CD4-positive, alpha-beta memory T cell (primary cell): ENCODE data around the gene PRAME. TPM values are rescaled to one million over a fixed set of nuclear protein-coding genes. Genes with fewer than 3 reads are reported as not detected.

Source experiments
- CTCF ChIA-PET: fragments of 350-600 bp; sonication (Branson Sonifier 250); formaldehyde crosslinking; loops from one replicate; lab custom pipeline; 2021; ENCODE audit warnings: inconsistent platforms; ENCODE audit not compliant: partially characterized antibody; lab: Charles Lee
- POLR2A ChIA-PET: fragments of 350-600 bp; sonication (Branson Sonifier 250); formaldehyde crosslinking; loops from one replicate; lab custom pipeline; 2021; ENCODE audit not compliant: partially characterized antibody; lab: Charles Lee
- DNase-seq, 5 donors: peaks; one replicate each; pipeline versions ENCODE4 v3.0.0 to v3.0.0-alpha.2; 2020 to 2022; ENCODE audit warnings: mixed read lengths in 1 of 5
- H3K27ac ChIP-seq: one replicate; pipeline ENCODE4 v1.7.0; 2013; ENCODE audit warnings: low read depth, low read length
- H3K27me3 ChIP-seq: 2 replicates; pipeline ENCODE4 v1.7.0; 2013; ENCODE audit warnings: mild to moderate bottlenecking, low read length, moderate library complexity; ENCODE audit not compliant: insufficient read depth
- H3K36me3 ChIP-seq: 2 replicates; pipeline ENCODE4 v1.7.0; 2013; ENCODE audit warnings: mild to moderate bottlenecking, low read length, moderate library complexity; ENCODE audit not compliant: insufficient read depth
- H3K4me1 ChIP-seq: 2 replicates; pipeline ENCODE4 v1.7.0; 2013; ENCODE audit warnings: mild to moderate bottlenecking, low read length, moderate library complexity; ENCODE audit not compliant: insufficient read depth
- H3K4me3 ChIP-seq, 2 donors: one replicate each; pipeline ENCODE4 v1.7.0; 2013; ENCODE audit warnings: low read length in 2 of 2, mild to moderate bottlenecking in 1 of 2
- H3K9me3 ChIP-seq, 2 donors: one replicate each; pipeline ENCODE4 v1.7.0; 2013; ENCODE audit warnings: low read length in 2 of 2, control low read depth in 1 of 2; ENCODE audit not compliant: control insufficient read depth in 1 of 2
- H3K27ac Mint-ChIP-seq, 7 donors: one replicate each; pipeline ENCODE4 v1.8.0; 2020 to 2021; ENCODE audit warnings: mixed read lengths in 7 of 7, mild to moderate bottlenecking in 6 of 7, inconsistent platforms in 3 of 7, moderate library complexity in 3 of 7
- H3K27me3 Mint-ChIP-seq, 2 donors: one replicate each; pipeline ENCODE4 v1.8.0; 2020 to 2021; ENCODE audit warnings: mixed read lengths in 2 of 2
- H3K36me3 Mint-ChIP-seq, 2 donors: one replicate each; pipeline ENCODE4 v1.8.0; 2020 to 2021; ENCODE audit warnings: mixed read lengths in 2 of 2, inconsistent platforms in 1 of 2, mild to moderate bottlenecking in 1 of 2
- H3K4me1 Mint-ChIP-seq, 4 donors: one replicate each; pipeline ENCODE4 v1.8.0; 2020 to 2021; ENCODE audit warnings: mixed read lengths in 4 of 4, mild to moderate bottlenecking in 1 of 4
- H3K4me3 Mint-ChIP-seq, 8 donors: one replicate each; pipeline ENCODE4 v1.8.0; 2020 to 2021; ENCODE audit warnings: mixed read lengths in 8 of 8, mild to moderate bottlenecking in 7 of 8, moderate library complexity in 6 of 8, inconsistent platforms in 3 of 8
- H3K9me3 Mint-ChIP-seq, 8 donors: one replicate each; pipeline ENCODE4 v1.8.0; 2020 to 2021; ENCODE audit warnings: mixed read lengths in 8 of 8, mild to moderate bottlenecking in 5 of 8, inconsistent platforms in 3 of 8, moderate library complexity in 1 of 8
- intact Hi-C: fragments of 100-400 bp; cut with micrococcal nuclease; formaldehyde crosslinking; loops from one replicate; pipeline ENCODE4 v1.15.1; 2023
- polyA plus RNA-seq, 2 donors: library from polyadenylated mRNA; unstranded; fragments of 300-500 nt; fragmentation: Illumina TruSeq; gene quantifications; one replicate each; pipeline ENCODE4 v1.2.3, GENCODE V29; 2021
- total RNA-seq, 2 experiments: library from RNA; stranded (reverse); gene quantifications; one replicate each; pipeline ENCODE4 v1.2.3, GENCODE V29; 2021

PRAME gene
- total and polyA plus RNA-seq, 4 experiments from 2014 or later: not detected

DNA sequence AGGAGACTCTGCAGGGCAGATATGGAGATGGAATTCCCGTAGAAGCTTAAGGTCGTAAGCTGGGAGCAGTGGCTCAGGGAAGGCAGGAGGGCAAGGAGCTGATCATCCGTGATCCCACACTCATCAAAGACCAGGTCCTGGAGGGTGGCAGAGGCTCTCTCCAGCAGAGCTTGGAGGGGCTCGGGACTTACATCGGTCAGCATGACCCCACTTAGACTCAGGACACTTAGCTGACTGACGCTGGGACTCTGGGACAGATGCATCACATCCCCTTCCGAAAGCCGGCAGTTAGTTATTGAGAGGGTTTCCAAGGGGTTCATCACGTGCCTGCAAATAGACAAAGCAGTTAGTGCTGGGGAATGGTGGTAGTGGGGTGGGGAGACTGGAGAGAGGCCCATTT lies 10.7 kb downstream of the PRAME start:
- Mint-ChIP-seq H3K9me3 (no peaks in the 10 kb centered on the region), H3K4me1 (no peaks in the 10 kb centered on the region), H3K27me3 (peaks cover 0 to 4% of the 10 kb centered on the region in 2 donors), H3K36me3 (no peaks in the 10 kb centered on the region), H3K4me3 (no peak overlapping the region), H3K27ac (peak overlapping the region in 1 of 7 donors; percentile 25)
- ChIA-PET CTCF (no interaction called here), POLR2A (no interaction called here)
- H3K27me3 ChIP-seq: no peaks in the 10 kb centered on the region
- no peak overlapping the region for H3K4me3 ChIP-seq
- H3K27ac ChIP-seq: no peak overlapping the region
- intact Hi-C loops: no loop called here
- peaks cover 10% of the 10 kb centered on the region for H3K36me3 ChIP-seq
- H3K4me1 ChIP-seq: no peaks in the 10 kb centered on the region
- H3K9me3 ChIP-seq: no peaks in the 10 kb centered on the region
- DNase-seq: no peak

DNA sequence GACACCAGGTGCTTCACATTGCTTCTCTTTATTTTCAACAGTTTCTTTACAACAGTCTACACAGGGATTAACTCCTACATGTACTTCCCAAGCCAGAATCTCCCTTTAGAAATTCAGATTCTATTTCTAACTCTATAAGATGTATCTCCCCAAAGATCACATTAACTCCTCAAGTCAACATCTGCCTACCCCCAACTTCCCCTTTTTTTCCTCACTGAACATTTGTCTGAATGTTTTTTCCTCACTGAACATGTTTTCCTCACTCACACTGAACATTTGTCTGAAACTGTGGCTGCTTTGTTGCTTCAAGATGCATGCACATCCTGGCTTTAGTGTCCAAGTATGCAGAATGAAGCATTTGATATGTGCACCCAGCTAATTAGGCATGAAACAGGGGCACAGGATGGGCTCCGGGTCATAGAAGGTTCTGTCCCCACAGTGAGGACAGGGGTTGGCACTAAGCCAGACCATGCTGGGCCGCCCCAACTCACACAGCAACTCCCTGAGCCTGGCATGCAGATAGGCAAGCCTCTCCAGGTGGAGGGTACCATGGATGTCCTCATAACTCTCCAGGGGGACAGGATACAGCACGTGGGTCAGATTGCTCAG lies 11.3 kb downstream of the PRAME start:
- DNase-seq: no peak
- no peaks in the 10 kb centered on the region for H3K36me3 Mint-ChIP-seq
- Histone ChIP-seq H3K4me1 (no peaks in the 10 kb centered on the region), H3K9me3 (no peaks in the 10 kb centered on the region), H3K36me3 (peaks cover 10% of the 10 kb centered on the region), H3K27me3 (no peaks in the 10 kb centered on the region), H3K27ac (no peak overlapping the region), H3K4me3 (no peak overlapping the region)
- ChIA-PET CTCF (no interaction called here), POLR2A (no interaction called here)
- H3K4me3 Mint-ChIP-seq: no peak overlapping the region
- H3K27me3 Mint-ChIP-seq: peaks cover 1 to 4% of the 10 kb centered on the region in 2 donors
- no peaks in the 10 kb centered on the region for H3K9me3 Mint-ChIP-seq
- no peaks in the 10 kb centered on the region for H3K4me1 Mint-ChIP-seq
- no peak overlapping the region for H3K27ac Mint-ChIP-seq
- intact Hi-C loops: no loop called here

DNA sequence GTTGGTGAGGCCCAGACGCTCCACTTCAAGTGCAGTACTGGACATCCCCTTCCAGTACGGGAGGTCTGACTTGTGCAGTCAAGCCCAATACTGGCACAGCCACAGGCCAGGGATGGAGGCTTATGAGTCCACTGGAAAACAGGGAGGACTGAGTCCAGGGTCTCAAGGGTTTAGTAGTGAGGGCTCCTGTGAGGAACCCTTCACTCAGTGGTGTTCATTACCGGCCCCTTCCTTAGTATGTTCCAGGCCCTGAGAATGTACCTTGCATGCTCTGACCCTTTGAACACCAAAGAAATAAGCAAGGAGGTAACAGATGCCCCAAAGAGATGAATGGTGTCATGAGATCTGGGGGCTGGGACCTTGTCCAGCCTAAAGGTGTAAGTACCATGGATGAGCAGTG lies 11.8 kb downstream of the PRAME start:
- Mint-ChIP-seq H3K9me3 (no peaks in the 10 kb centered on the region), H3K27ac (no peak overlapping the region), H3K4me1 (no peaks in the 10 kb centered on the region), H3K4me3 (no peak overlapping the region), H3K27me3 (peaks cover 1 to 5% of the 10 kb centered on the region in 2 donors), H3K36me3 (no peaks in the 10 kb centered on the region)
- no peak overlapping the region for H3K27ac ChIP-seq
- H3K27me3 ChIP-seq: no peaks in the 10 kb centered on the region
- no peak overlapping the region for H3K4me3 ChIP-seq
- POLR2A ChIA-PET: no interaction called here
- H3K9me3 ChIP-seq: no peaks in the 10 kb centered on the region
- no peaks in the 10 kb centered on the region for H3K4me1 ChIP-seq
- intact Hi-C loops: no loop called here
- CTCF ChIA-PET: no interaction called here
- peaks cover 10% of the 10 kb centered on the region for H3K36me3 ChIP-seq
- no peak for DNase-seq

DNA sequence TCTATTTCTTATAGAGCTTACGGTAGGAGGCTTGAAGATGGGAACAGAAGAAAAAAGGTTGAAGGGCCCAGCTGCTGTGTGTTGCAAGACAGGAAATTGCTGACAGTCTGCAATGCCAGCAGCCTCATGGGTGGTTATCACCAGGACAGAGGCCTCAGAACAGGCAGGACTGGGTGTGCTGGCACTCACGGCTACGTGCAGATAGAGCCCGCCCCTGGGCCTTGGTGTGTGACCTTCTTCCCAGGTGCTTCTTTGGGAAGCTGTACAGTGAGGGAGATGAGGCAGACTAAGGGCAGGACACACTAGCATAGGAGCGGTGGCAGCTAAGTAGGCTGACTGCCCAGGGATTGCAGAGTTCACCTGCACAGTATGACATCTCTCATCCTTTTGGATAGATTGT lies 12.6 kb downstream of the PRAME start:
- Histone ChIP-seq H3K27ac (no peak overlapping the region), H3K4me3 (no peak overlapping the region), H3K4me1 (no peaks in the 10 kb centered on the region), H3K9me3 (no peaks in the 10 kb centered on the region), H3K27me3 (no peaks in the 10 kb centered on the region), H3K36me3 (peaks cover 10% of the 10 kb centered on the region)
- ChIA-PET CTCF (no interaction called here), POLR2A (no interaction called here)
- Mint-ChIP-seq H3K4me1 (no peaks in the 10 kb centered on the region), H3K27ac (no peak overlapping the region), H3K4me3 (no peak overlapping the region), H3K9me3 (no peaks in the 10 kb centered on the region), H3K36me3 (no peaks in the 10 kb centered on the region), H3K27me3 (peaks cover 1 to 6% of the 10 kb centered on the region in 2 donors)
- intact Hi-C loops: no loop called here
- no peak for DNase-seq

DNA sequence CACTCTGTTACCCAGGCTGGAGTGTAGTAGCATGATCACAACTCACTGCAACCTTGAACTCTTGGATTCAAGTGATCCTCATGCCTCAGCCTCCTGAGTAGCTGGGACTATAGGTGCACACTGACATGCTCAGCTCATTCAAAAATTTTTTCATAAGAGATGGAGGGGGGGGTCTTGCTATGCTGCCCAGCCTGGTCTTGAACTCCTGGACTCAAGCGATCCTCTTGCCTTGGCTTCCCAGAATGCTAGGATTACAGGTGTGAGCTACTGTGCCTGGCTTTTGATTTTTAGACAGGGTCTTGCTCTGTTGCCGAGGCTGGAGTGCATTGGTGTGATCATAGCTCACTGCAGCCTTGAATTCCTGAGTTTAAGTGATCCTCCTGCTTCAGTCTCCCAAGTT lies 14.0 kb downstream of the PRAME start:
- POLR2A ChIA-PET: no interaction called here
- Mint-ChIP-seq H3K36me3 (no peaks in the 10 kb centered on the region), H3K9me3 (no peaks in the 10 kb centered on the region), H3K4me1 (no peaks in the 10 kb centered on the region), H3K27ac (no peak overlapping the region), H3K27me3 (peaks cover 1 to 6% of the 10 kb centered on the region in 2 donors), H3K4me3 (no peak overlapping the region)
- CTCF ChIA-PET: no interaction called here
- Histone ChIP-seq H3K27ac (no peak overlapping the region), H3K4me1 (no peaks in the 10 kb centered on the region), H3K9me3 (no peaks in the 10 kb centered on the region), H3K27me3 (no peaks in the 10 kb centered on the region), H3K36me3 (peaks cover 8% of the 10 kb centered on the region), H3K4me3 (no peak overlapping the region)
- intact Hi-C loops: no loop called here
- DNase-seq: no peak

DNA sequence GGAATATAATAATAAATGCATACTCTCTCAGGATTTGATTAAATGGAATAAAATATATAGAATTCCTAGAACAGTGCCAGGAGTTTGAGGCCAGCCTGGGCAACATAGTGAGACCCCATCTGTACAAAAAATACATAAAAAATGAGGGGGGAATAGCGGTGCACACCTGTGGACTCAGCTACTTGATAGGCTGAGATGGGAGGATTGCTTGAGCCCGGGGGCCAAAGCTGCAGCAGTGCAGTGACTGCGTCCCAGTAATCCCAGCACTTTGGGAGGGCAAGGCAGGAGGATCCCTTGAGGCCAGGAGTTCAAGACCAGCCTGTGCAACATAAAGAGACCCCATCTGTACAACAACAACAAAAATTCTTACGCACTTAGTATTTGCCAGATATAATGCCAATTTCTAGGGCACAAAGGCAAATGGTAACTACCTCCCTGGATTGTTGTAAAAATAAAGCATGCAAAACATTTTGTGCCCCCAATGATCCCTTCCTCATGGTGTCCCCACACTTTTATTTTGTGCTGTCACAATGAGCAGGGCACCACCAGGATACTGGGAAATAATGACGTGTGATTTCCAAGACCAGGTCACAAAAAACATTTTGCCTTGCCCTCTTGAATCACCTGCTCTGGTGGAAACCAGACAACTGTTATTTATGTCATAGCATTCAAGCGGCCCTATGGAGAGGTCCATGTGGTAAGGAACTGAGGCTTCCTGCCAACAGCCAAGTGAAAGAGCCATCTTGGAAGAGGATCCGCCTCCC lies 20.7 kb downstream of the PRAME start:
- peaks cover 6 to 15% of the 10 kb centered on the region in 2 donors for H3K27me3 Mint-ChIP-seq
- no peaks in the 10 kb centered on the region for H3K36me3 ChIP-seq
- no peak overlapping the region for H3K27ac Mint-ChIP-seq
- H3K9me3 Mint-ChIP-seq: no peaks in the 10 kb centered on the region
- intact Hi-C loops: no loop called here
- H3K4me3 ChIP-seq: no peak overlapping the region
- no peaks in the 10 kb centered on the region for H3K4me1 ChIP-seq
- no peaks in the 10 kb centered on the region for H3K27me3 ChIP-seq
- no peaks in the 10 kb centered on the region for H3K4me1 Mint-ChIP-seq
- H3K4me3 Mint-ChIP-seq: no peak overlapping the region
- H3K9me3 ChIP-seq: no peaks in the 10 kb centered on the region
- no peaks in the 10 kb centered on the region for H3K36me3 Mint-ChIP-seq
- POLR2A ChIA-PET: no interaction called here
- CTCF ChIA-PET: no interaction called here
- H3K27ac ChIP-seq: no peak overlapping the region
- no peak for DNase-seq

DNA sequence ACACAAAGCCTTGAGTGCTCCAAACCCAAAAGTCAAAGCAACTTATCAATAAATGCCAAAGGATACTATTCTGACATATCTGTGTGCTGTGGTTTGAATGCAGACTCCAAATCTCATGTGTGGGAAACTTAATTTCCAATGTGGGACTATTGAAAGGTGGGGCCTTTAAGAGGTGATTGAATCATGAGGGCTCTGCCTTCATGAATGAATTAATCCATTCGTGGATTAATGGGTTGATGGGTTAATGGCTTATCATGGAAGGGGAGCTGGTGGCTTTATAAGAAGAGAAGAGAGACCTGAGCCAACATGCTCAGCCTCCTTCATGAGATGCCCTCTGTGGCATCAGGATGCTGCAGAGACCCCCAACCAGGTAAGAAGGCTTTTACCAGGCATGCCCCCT lies 22.1 kb downstream of the PRAME start:
- intact Hi-C loops: no loop called here
- H3K27ac Mint-ChIP-seq: no peak overlapping the region
- POLR2A ChIA-PET: no interaction called here
- no peaks in the 10 kb centered on the region for H3K36me3 ChIP-seq
- CTCF ChIA-PET: no interaction called here
- H3K9me3 Mint-ChIP-seq: no peaks in the 10 kb centered on the region
- H3K27me3 Mint-ChIP-seq: peaks cover 6 to 13% of the 10 kb centered on the region in 2 donors
- H3K27me3 ChIP-seq: no peaks in the 10 kb centered on the region
- H3K4me1 Mint-ChIP-seq: no peaks in the 10 kb centered on the region
- no peak overlapping the region for H3K4me3 Mint-ChIP-seq
- no peak for DNase-seq
- H3K4me3 ChIP-seq: no peak overlapping the region
- no peaks in the 10 kb centered on the region for H3K36me3 Mint-ChIP-seq
- no peaks in the 10 kb centered on the region for H3K9me3 ChIP-seq
- H3K4me1 ChIP-seq: no peaks in the 10 kb centered on the region
- H3K27ac ChIP-seq: no peak overlapping the region
